B cell (primary cell): ENCODE data around the gene IGSF3. TPM values are rescaled to one million over a fixed set of nuclear protein-coding genes. Genes with fewer than 3 reads are reported as not detected.

ENCODE experiments used
- ATAC-seq: fragments of 200-7000 bp; cut with Tn5 transposase; one replicate; pipeline ENCODE4 v1.10.0; 2021; ENCODE audit warnings: low read depth, mild to moderate bottlenecking, moderate number of reproducible peaks, moderate library complexity
- CTCF ChIA-PET: fragments of 350-600 bp; sonication (Branson Sonifier 250); formaldehyde crosslinking; loops from one replicate; lab custom pipeline; 2021; ENCODE audit warnings: antibody characterized with exemption, inconsistent platforms; lab: Charles Lee
- POLR2A ChIA-PET: fragments of 350-600 bp; sonication (Branson Sonifier 250); formaldehyde crosslinking; loops from one replicate; lab custom pipeline; 2021; ENCODE audit warnings: antibody characterized with exemption; lab: Charles Lee
- DNase-seq: peaks from one replicate; pipeline ENCODE4 v3.0.0; 2013
- H2AFZ ChIP-seq: 2 replicates; pipeline ENCODE4 v1.6.1; 2012; ENCODE audit warnings: mild to moderate bottlenecking, low read depth, low read length; ENCODE audit not compliant: insufficient read depth, poor library complexity, severe bottlenecking
- H3K27ac ChIP-seq, 2 donors: 1 replicate in 1 of 2; 2 replicates in 1 of 2; pipeline ENCODE4 v1.5.1; 2012 to 2013; ENCODE audit warnings: low read length in 2 of 2, mild to moderate bottlenecking in 2 of 2, moderate library complexity in 1 of 2
- H3K27me3 ChIP-seq, 4 experiments: fragments of 200-600 bp in 1 of 4; sonication (generic) in 1 of 4; replicated peaks in 1 of 4; 1 replicate in 2 of 4; 2 replicates in 2 of 4; pipeline versions ENCODE4 v1.6.1 to v1.7.0; 2013 to 2016; ENCODE audit warnings: low read length in 3 of 4, mild to moderate bottlenecking in 2 of 4, mixed read lengths in 1 of 4, moderate library complexity in 1 of 4; ENCODE audit not compliant: insufficient read depth in 4 of 4, control insufficient read depth in 3 of 4; ENCODE audit errors: control extremely low read depth in 1 of 4
- H3K36me3 ChIP-seq, 2 experiments: replicated peaks in 1 of 2; 1 replicate in 1 of 2; 2 replicates in 1 of 2; pipeline versions ENCODE4 v1.6.1 to v1.7.1; 2013; ENCODE audit warnings: low read length in 1 of 2; ENCODE audit not compliant: insufficient read depth in 2 of 2, control insufficient read depth in 1 of 2; ENCODE audit errors: control extremely low read depth in 1 of 2, extremely low read depth in 1 of 2
- H3K4me1 ChIP-seq, 2 donors: fragments of 200-600 bp in 1 of 2; sonication (generic) in 1 of 2; 1 replicate in 1 of 2; 2 replicates in 1 of 2; pipeline versions ENCODE4 v1.5.1 to v1.6.1; 2013 to 2017; ENCODE audit warnings: low read length in 2 of 2; ENCODE audit not compliant: control insufficient read depth in 2 of 2, insufficient read depth in 2 of 2
- H3K4me2 ChIP-seq: replicated peaks from 2 replicates; pipeline ENCODE3; 2012; ENCODE audit warnings: mild to moderate bottlenecking, low read depth, low read length; ENCODE audit not compliant: poor library complexity, severe bottlenecking
- H3K4me3 ChIP-seq, 5 experiments: fragments of 200-600 bp in 1 of 5; sonication (generic) in 1 of 5; 1 replicate in 3 of 5; 2 replicates in 2 of 5; pipeline versions ENCODE4 v1.5.1 to v1.7.0; 2011 to 2016; ENCODE audit warnings: low read length in 4 of 5, mild to moderate bottlenecking in 4 of 5, low read depth in 2 of 5, control low read depth in 1 of 5, moderate library complexity in 1 of 5; ENCODE audit not compliant: insufficient read depth in 1 of 5; ENCODE audit errors: control extremely low read depth in 1 of 5, extremely low read depth in 1 of 5
- H3K79me2 ChIP-seq: fragments of 200-600 bp; sonication (generic); one replicate; pipeline ENCODE4 v1.6.0; 2016; ENCODE audit warnings: low read length; ENCODE audit not compliant: control insufficient read depth, insufficient read depth
- H3K9ac ChIP-seq: fragments of 200-600 bp; sonication (generic); 2 replicates; pipeline ENCODE4 v1.6.1; 2017; ENCODE audit warnings: mild to moderate bottlenecking, low read length, moderate library complexity
- H3K9me3 ChIP-seq, 3 donors: one replicate each; pipeline versions ENCODE4 v1.6.1 to v1.7.1; 2013; ENCODE audit warnings: low read length in 2 of 3; ENCODE audit not compliant: control insufficient read depth in 2 of 3, insufficient read depth in 1 of 3; ENCODE audit errors: control extremely low read depth in 1 of 3
- H4K20me1 ChIP-seq: 2 replicates; pipeline ENCODE4 v1.6.0; 2012; ENCODE audit warnings: mild to moderate bottlenecking, low read length; ENCODE audit not compliant: insufficient read depth, control insufficient read depth, poor library complexity, severe bottlenecking
- H3K27ac Mint-ChIP-seq: one replicate; pipeline ENCODE4 v1.8.0; 2021; ENCODE audit warnings: mixed read lengths
- H3K27me3 Mint-ChIP-seq: one replicate; pipeline ENCODE4 v1.8.0; 2021; ENCODE audit warnings: mixed read lengths
- H3K4me1 Mint-ChIP-seq: one replicate; pipeline ENCODE4 v1.8.0; 2021; ENCODE audit warnings: mixed read lengths
- H3K4me3 Mint-ChIP-seq: one replicate; pipeline ENCODE4 v1.8.0; 2021; ENCODE audit warnings: mixed read lengths
- H3K9me3 Mint-ChIP-seq: one replicate; pipeline ENCODE4 v1.8.0; 2022; ENCODE audit warnings: mixed read lengths; ENCODE audit not compliant: insufficient read depth
- CTCF ChIP-seq: fragments of 200-600 bp; IDR thresholded peaks from one replicate; pipeline ENCODE4 v1.8.0; 2022; ENCODE audit warnings: antibody characterized with exemption, mild to moderate bottlenecking
- EZH2 ChIP-seq: IDR thresholded peaks from 2 replicates; pipeline ENCODE4 v1.6.1; 2012; ENCODE audit warnings: borderline replicate concordance, low read depth, mild to moderate bottlenecking, moderate library complexity, low read length; ENCODE audit not compliant: insufficient read depth, poor library complexity, severe bottlenecking
- WGBS: methylation state at CpG from one replicate; pipeline ENCODE4 v1.1.5; 2013; ENCODE audit warnings: missing lambda C conversion rate; ENCODE audit not compliant: insufficient coverage; 5-methylcytosine and 5-hydroxymethylcytosine counted together
- intact Hi-C: fragments of 100-400 bp; cut with micrococcal nuclease; formaldehyde crosslinking; loops from one replicate; pipeline ENCODE4 v1.10.0; 2022
- polyA plus RNA-seq: library from polyadenylated mRNA; depleted of rRNA; stranded (reverse); fragments of >200 nt; gene quantifications from 2 replicates; pipeline ENCODE4 v1.2.3, GENCODE V29; 2012
- total RNA-seq, 2 donors: library from RNA; stranded (reverse); fragments of 120-200 nt in 1 of 2; gene quantifications; 1 replicate in 1 of 2; 2 replicates in 1 of 2; pipeline versions ENCODE4 v1.2.3 to v1.2.4, GENCODE V29; 2013 to 2022

The IGSF3 gene
- total and polyA plus RNA-seq, 2 donors (not counting 1 experiment from before 2014, with no cell fraction given): 0.49 TPM; not detected in 1

- Histone ChIP-seq H4K20me1 (no peaks in the 10 kb centered on the region), H3K9ac (no peak overlapping the region), H3K27ac (no peak overlapping the region), H3K79me2 (no peaks in the 10 kb centered on the region), H2AFZ (no peak overlapping the region), H3K4me3 (no peak overlapping the region), H3K36me3 (no peaks in the 10 kb centered on the region), H3K4me1 (no peaks in the 10 kb centered on the region), H3K9me3 (peaks cover 0 to 5% (median 0%) of the 10 kb centered on the region in 3 donors), H3K4me2 (no peak overlapping the region), H3K27me3 (no peaks in the 10 kb centered on the region)
- no peak for DNase-seq
- Mint-ChIP-seq H3K4me3 (no peak overlapping the region), H3K9me3 (peaks cover 3% of the 10 kb centered on the region), H3K4me1 (no peaks in the 10 kb centered on the region), H3K27ac (no peak overlapping the region), H3K27me3 (peaks cover 19% of the 10 kb centered on the region)
- ChIA-PET CTCF (no interaction called here), POLR2A (no interaction called here)
- intact Hi-C loops: no loop called here
- no peak for ATAC-seq
- WGBS: 67% methylated on average over 1 of the region's 2 CpGs
- TF ChIP-seq CTCF (no peak), EZH2 (no peak)
Observed at GRCh38 chr1:116690396-116690848, 22.9 kb upstream of the IGSF3 start.

GRCh38 chr1:116686723-116687352 is 19.3 kb upstream of the IGSF3 start:
- H3K9me3 Mint-ChIP-seq: no peaks in the 10 kb centered on the region
- H3K4me1 Mint-ChIP-seq: no peaks in the 10 kb centered on the region
- H3K27ac Mint-ChIP-seq: no peak overlapping the region
- H3K79me2 ChIP-seq: no peaks in the 10 kb centered on the region
- no peaks in the 10 kb centered on the region for H3K36me3 ChIP-seq
- intact Hi-C loops: no loop called here
- ChIA-PET CTCF (no interaction called here), POLR2A (no interaction called here)
- no peak overlapping the region for H3K4me2 ChIP-seq
- H4K20me1 ChIP-seq: no peaks in the 10 kb centered on the region
- WGBS: no CpG with 5 or more reads among the region's 4 CpGs
- H2AFZ ChIP-seq: no peak overlapping the region
- no peaks in the 10 kb centered on the region for H3K27me3 ChIP-seq
- H3K4me1 ChIP-seq: no peaks in the 10 kb centered on the region
- no peak overlapping the region for H3K9ac ChIP-seq
- no peak overlapping the region for H3K27ac ChIP-seq
- no peak overlapping the region for H3K4me3 Mint-ChIP-seq
- H3K9me3 ChIP-seq: no peaks in the 10 kb centered on the region
- no peak overlapping the region for H3K4me3 ChIP-seq
- no peak for ATAC-seq
- no peak for DNase-seq
- peaks cover 4% of the 10 kb centered on the region for H3K27me3 Mint-ChIP-seq
- TF ChIP-seq CTCF (no peak), EZH2 (no peak)
